ENCODE results near the gene PAPPA2. TPM values are rescaled to one million over a fixed set of nuclear protein-coding genes. Genes with fewer than 3 reads are reported as not detected.

Gene PAPPA2
- total RNA-seq, 4 donors from 2014 or later = 0.35 to 32.2 (median 1.1) TPM

- Histone ChIP-seq H3K9me3 (no peaks in the 10 kb centered on the region), H3K36me3 (no peaks in the 10 kb centered on the region), H3K27ac (no peak overlapping the region), H3K4me3 (no peak overlapping the region), H3K4me1 (no peaks in the 10 kb centered on the region), H3K27me3 (no peaks in the 10 kb centered on the region)
- DNase-seq = no peak
- TF ChIP-seq, protein P1, sequence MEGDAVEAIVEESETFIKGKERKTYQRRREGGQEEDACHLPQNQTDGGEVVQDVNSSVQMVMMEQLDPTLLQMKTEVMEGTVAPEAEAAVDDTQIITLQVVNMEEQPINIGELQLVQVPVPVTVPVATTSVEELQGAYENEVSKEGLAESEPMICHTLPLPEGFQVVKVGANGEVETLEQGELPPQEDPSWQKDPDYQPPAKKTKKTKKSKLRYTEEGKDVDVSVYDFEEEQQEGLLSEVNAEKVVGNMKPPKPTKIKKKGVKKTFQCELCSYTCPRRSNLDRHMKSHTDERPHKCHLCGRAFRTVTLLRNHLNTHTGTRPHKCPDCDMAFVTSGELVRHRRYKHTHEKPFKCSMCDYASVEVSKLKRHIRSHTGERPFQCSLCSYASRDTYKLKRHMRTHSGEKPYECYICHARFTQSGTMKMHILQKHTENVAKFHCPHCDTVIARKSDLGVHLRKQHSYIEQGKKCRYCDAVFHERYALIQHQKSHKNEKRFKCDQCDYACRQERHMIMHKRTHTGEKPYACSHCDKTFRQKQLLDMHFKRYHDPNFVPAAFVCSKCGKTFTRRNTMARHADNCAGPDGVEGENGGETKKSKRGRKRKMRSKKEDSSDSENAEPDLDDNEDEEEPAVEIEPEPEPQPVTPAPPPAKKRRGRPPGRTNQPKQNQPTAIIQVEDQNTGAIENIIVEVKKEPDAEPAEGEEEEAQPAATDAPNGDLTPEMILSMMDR (IDR thresholded peaks at IDR 0.05) = no peak
- TF ChIP-seq POLR2A (IDR thresholded peaks at IDR 0.05) = no peak
Observed at GRCh38 chr1:176522310-176522845, 59.4 kb downstream of the PAPPA2 start.

- Histone ChIP-seq H3K4me3 (no peak overlapping the region), H3K27me3 (no peaks in the 10 kb centered on the region), H3K9me3 (no peaks in the 10 kb centered on the region), H3K4me1 (no peaks in the 10 kb centered on the region), H3K27ac (no peak overlapping the region), H3K36me3 (no peaks in the 10 kb centered on the region)
- DNase-seq = no peak
- TF ChIP-seq POLR2A (IDR thresholded peaks at IDR 0.05) = no peak
- TF ChIP-seq, protein P1 (IDR thresholded peaks at IDR 0.05) = no peak
Observed at GRCh38 chr1:176529395-176530090, 66.6 kb downstream of the PAPPA2 start.

- H3K36me3 ChIP-seq = no peaks in the 10 kb centered on the region
- H3K27me3 ChIP-seq = no peaks in the 10 kb centered on the region
- TF ChIP-seq POLR2A (IDR thresholded peaks at IDR 0.05) = no peak
- TF ChIP-seq, protein P1 (IDR thresholded peaks at IDR 0.05) = no peak
- H3K27ac ChIP-seq = no peak overlapping the region
- no peaks in the 10 kb centered on the region for H3K9me3 ChIP-seq
- H3K4me1 ChIP-seq = no peaks in the 10 kb centered on the region
- H3K4me3 ChIP-seq = no peak overlapping the region
- DNase-seq = no peak
Observed at GRCh38 chr1:176531036-176531435, 68.1 kb downstream of the PAPPA2 start.

GRCh38 chr1:176531921-176532897, 69.2 kb downstream of the PAPPA2 start:
- H3K9me3 ChIP-seq = no peaks in the 10 kb centered on the region
- no peaks in the 10 kb centered on the region for H3K4me1 ChIP-seq
- no peak overlapping the region for H3K4me3 ChIP-seq
- no peaks in the 10 kb centered on the region for H3K27me3 ChIP-seq
- no peak for TF ChIP-seq POLR2A (IDR thresholded peaks at IDR 0.05)
- TF ChIP-seq, protein P1 (IDR thresholded peaks at IDR 0.05) = no peak
- H3K36me3 ChIP-seq = no peaks in the 10 kb centered on the region
- DNase-seq = no peak
- no peak overlapping the region for H3K27ac ChIP-seq

- Histone ChIP-seq H3K4me1 (no peaks in the 10 kb centered on the region), H3K36me3 (no peaks in the 10 kb centered on the region), H3K4me3 (no peak overlapping the region), H3K27me3 (no peaks in the 10 kb centered on the region), H3K27ac (no peak overlapping the region), H3K9me3 (no peaks in the 10 kb centered on the region)
- no peak for DNase-seq
- no peak for TF ChIP-seq POLR2A (IDR thresholded peaks at IDR 0.05)
- TF ChIP-seq, protein P1 (IDR thresholded peaks at IDR 0.05) = no peak
Observed at GRCh38 chr1:176533020-176533419, 70.0 kb downstream of the PAPPA2 start.
